H1 (cell line): Measurements from ENCODE around the gene ATAD5. TPM values are rescaled to one million over a fixed set of nuclear protein-coding genes. Genes with fewer than 3 reads are reported as not detected.

Experiments
- CTCF ChIA-PET: fragments of 300-600 bp; sonication (Branson Sonifier 250); formaldehyde crosslinking; loops from one replicate; lab custom pipeline; 2021; ENCODE audit not compliant: partially characterized antibody; lab: Charles Lee
- POLR2A ChIA-PET: fragments of 300-600 bp; sonication (Branson Sonifier 250); formaldehyde crosslinking; loops from one replicate; lab custom pipeline; 2021; ENCODE audit warnings: inconsistent platforms; ENCODE audit not compliant: partially characterized antibody; lab: Charles Lee
- DNase-seq, 2 experiments: peaks; one replicate each; pipeline versions ENCODE4 v3.0.0 to v3.0.0-alpha.2; 2010 to 2022; ENCODE audit warnings: low spot score in 2 of 2, low read depth in 1 of 2, mixed read lengths in 1 of 2
- FAIRE-seq: peaks from 2 replicates; lab custom pipeline; 2011; peaks lifted over from hg19 to GRCh38; lab: Jason Lieb, UNC
- H2AFZ ChIP-seq: 2 replicates; pipeline ENCODE4 v1.8.1; 2012; ENCODE audit warnings: low read length, inconsistent platforms
- H2AK5ac ChIP-seq: 2 replicates; pipeline ENCODE4 v1.6.1; 2013; ENCODE audit warnings: low read depth, low read length
- H2BK120ac ChIP-seq: replicated peaks from 2 replicates; pipeline ENCODE3; 2013; ENCODE audit warnings: low read depth, low read length, inconsistent platforms
- H2BK12ac ChIP-seq: 2 replicates; pipeline ENCODE4 v1.6.1; 2013; ENCODE audit warnings: low read depth, low read length
- H2BK15ac ChIP-seq: 2 replicates; pipeline ENCODE4 v1.6.1; 2013; ENCODE audit warnings: low read length
- H2BK20ac ChIP-seq: 2 replicates; pipeline ENCODE4 v1.6.1; 2013; ENCODE audit warnings: low read length
- H2BK5ac ChIP-seq: 2 replicates; pipeline ENCODE4 v1.6.1; 2013; ENCODE audit warnings: low read depth, low read length
- H3K14ac ChIP-seq: 2 replicates; pipeline ENCODE4 v1.6.1; 2013; ENCODE audit warnings: inconsistent platforms; ENCODE audit not compliant: insufficient read length
- H3K18ac ChIP-seq: 2 replicates; pipeline ENCODE4 v1.6.1; 2013; ENCODE audit warnings: low read length; ENCODE audit errors: extremely low read depth
- H3K23ac ChIP-seq: 2 replicates; pipeline ENCODE4 v1.6.1; 2013; ENCODE audit warnings: inconsistent platforms; ENCODE audit not compliant: insufficient read length
- H3K23me2 ChIP-seq: 2 replicates; pipeline ENCODE4 v1.6.1; 2013; ENCODE audit warnings: low read depth, low read length
- H3K27ac ChIP-seq: 2 replicates; pipeline ENCODE4 v1.6.1; 2011; ENCODE audit warnings: low read depth, low read length, inconsistent platforms
- H3K27me3 ChIP-seq, 4 experiments: replicated peaks in 1 of 4; 1 replicate in 1 of 4; 2 replicates in 3 of 4; pipeline versions ENCODE4 v1.6.1 to v1.8.1; 2011 to 2013; ENCODE audit warnings: low read length in 3 of 4, mild to moderate bottlenecking in 3 of 4, inconsistent platforms in 2 of 4, mixed read lengths in 2 of 4, moderate library complexity in 1 of 4; ENCODE audit not compliant: control insufficient read depth in 3 of 4, insufficient read depth in 3 of 4; ENCODE audit errors: extremely low read depth in 1 of 4
- H3K36me3 ChIP-seq, 4 experiments: 2 replicates each; pipeline versions ENCODE4 v1.6.1 to v1.8.1; 2011 to 2013; ENCODE audit warnings: mild to moderate bottlenecking in 4 of 4, low read length in 3 of 4, moderate library complexity in 2 of 4, control low read depth in 1 of 4, inconsistent platforms in 1 of 4; ENCODE audit not compliant: insufficient read depth in 4 of 4, control insufficient read depth in 2 of 4
- H3K4ac ChIP-seq: replicated peaks from 2 replicates; pipeline ENCODE3; 2013; ENCODE audit warnings: low read length, low read depth, mixed read lengths, inconsistent platforms; ENCODE audit not compliant: insufficient read length
- H3K4me1 ChIP-seq, 4 experiments: replicated peaks in 1 of 4; 1 replicate in 1 of 4; 2 replicates in 3 of 4; pipeline versions ENCODE4 v1.6.1 to v1.8.1; 2011 to 2013; ENCODE audit warnings: low read length in 3 of 4, inconsistent platforms in 2 of 4, mixed read lengths in 1 of 4; ENCODE audit not compliant: insufficient read depth in 4 of 4, control insufficient read depth in 3 of 4
- H3K4me2 ChIP-seq, 2 experiments: 2 replicates each; pipeline versions ENCODE4 v1.6.1 to v1.8.1; 2011 to 2013; ENCODE audit warnings: low read depth in 2 of 2, low read length in 2 of 2, control low read depth in 1 of 2, inconsistent platforms in 1 of 2, mild to moderate bottlenecking in 1 of 2; ENCODE audit not compliant: insufficient read depth in 1 of 2
- H3K4me3 ChIP-seq, 4 experiments: fragments of 200-600, 300-600 bp in 1 of 4; sonication (generic), shearing (Covaris generic), sonication (Bioruptor Twin) in 1 of 4; 2 replicates each; pipeline versions ENCODE4 v1.5.1 to v1.8.1; 2011 to 2016; ENCODE audit warnings: low read length in 4 of 4, low read depth in 3 of 4, control low read depth in 2 of 4, inconsistent platforms in 2 of 4, mild to moderate bottlenecking in 2 of 4, mixed read lengths in 1 of 4, moderate library complexity in 1 of 4; ENCODE audit not compliant: insufficient read depth in 2 of 4; ENCODE audit errors: extremely low read depth in 1 of 4
- H3K56ac ChIP-seq: replicated peaks from 2 replicates; pipeline ENCODE3; 2013; ENCODE audit warnings: low read depth, mild to moderate bottlenecking, mixed read lengths, low read length, inconsistent platforms; ENCODE audit not compliant: insufficient read length
- H3K79me1 ChIP-seq: 2 replicates; pipeline ENCODE4 v1.6.1; 2013; ENCODE audit warnings: low read depth, low read length, control low read depth
- H3K79me2 ChIP-seq, 2 experiments: 2 replicates each; pipeline versions ENCODE4 v1.6.1 to v1.8.1; 2012 to 2013; ENCODE audit warnings: low read length in 2 of 2, mild to moderate bottlenecking in 2 of 2, inconsistent platforms in 1 of 2; ENCODE audit not compliant: insufficient read depth in 2 of 2, control insufficient read depth in 1 of 2
- H3K9ac ChIP-seq, 4 experiments: replicated peaks in 1 of 4; 1 replicate in 1 of 4; 2 replicates in 3 of 4; pipeline versions ENCODE4 v1.6.1 to v1.8.1; 2011 to 2013; ENCODE audit warnings: low read depth in 3 of 4, low read length in 3 of 4, control low read depth in 2 of 4, mild to moderate bottlenecking in 2 of 4, moderate library complexity in 2 of 4, inconsistent platforms in 1 of 4; ENCODE audit errors: extremely low read depth in 1 of 4
- H3K9me3 ChIP-seq, 2 experiments: 2 replicates each; pipeline versions ENCODE4 v1.6.1 to v1.8.1; 2012 to 2013; ENCODE audit warnings: mild to moderate bottlenecking in 2 of 2, moderate library complexity in 2 of 2, control low read depth in 1 of 2, inconsistent platforms in 1 of 2, low read depth in 1 of 2, low read length in 1 of 2, mixed read lengths in 1 of 2; ENCODE audit not compliant: insufficient read depth in 2 of 2
- H4K20me1 ChIP-seq, 2 experiments: replicated peaks in 1 of 2; 2 replicates each; pipeline versions ENCODE3 to v1.8.1; 2011 to 2013; ENCODE audit warnings: inconsistent platforms in 2 of 2, low read length in 2 of 2, mild to moderate bottlenecking in 1 of 2; ENCODE audit not compliant: insufficient read depth in 2 of 2, control insufficient read depth in 1 of 2
- H4K5ac ChIP-seq: 2 replicates; pipeline ENCODE4 v1.6.1; 2013; ENCODE audit warnings: low read length, low read depth, mixed read lengths, inconsistent platforms; ENCODE audit not compliant: insufficient read length
- H4K8ac ChIP-seq: 2 replicates; pipeline ENCODE4 v1.8.0; 2013; ENCODE audit warnings: mild to moderate bottlenecking, moderate library complexity, low read length, inconsistent platforms; ENCODE audit not compliant: insufficient read depth; ENCODE audit errors: extremely low read depth
- H4K91ac ChIP-seq: replicated peaks from 2 replicates; pipeline ENCODE3; 2013; ENCODE audit warnings: low read length, mixed read lengths, inconsistent platforms; ENCODE audit not compliant: insufficient read length
- ATF3 ChIP-seq: IDR thresholded peaks from 2 replicates; pipeline ENCODE4 v1.6.1; 2011; ENCODE audit warnings: low read depth, mild to moderate bottlenecking, low read length; ENCODE audit not compliant: insufficient read depth
- BCL11A ChIP-seq, 2 experiments: IDR thresholded peaks; one replicate each; pipeline ENCODE4 v1.6.1; 2011; ENCODE audit warnings: low read depth in 2 of 2, low read length in 2 of 2, mild to moderate bottlenecking in 2 of 2
- BRCA1 ChIP-seq: IDR thresholded peaks from 2 replicates; pipeline ENCODE4 v1.6.1; 2012; ENCODE audit warnings: low read depth, low read length, improper control_type of control experiment
- KDM1A ChIP-seq: fragments of 200-600, 300-600 bp; sonication (generic); IDR thresholded peaks from 2 replicates; pipeline ENCODE4 v1.7.1; 2016; ENCODE audit warnings: mild to moderate bottlenecking, low read length, borderline replicate concordance
- KDM4A ChIP-seq: IDR thresholded peaks from one replicate; pipeline ENCODE4 v1.7.1; 2012; ENCODE audit warnings: low read depth, mild to moderate bottlenecking, moderate library complexity, low read length, inconsistent platforms; ENCODE audit not compliant: severe bottlenecking
- PHF8 ChIP-seq: fragments of 200-600 bp; sonication (generic); conservative IDR thresholded peaks from 2 replicates; pipeline ENCODE4 v1.7.1; 2012; ENCODE audit warnings: low read depth, mild to moderate bottlenecking, inconsistent platforms, low read length, moderate library complexity
- POLR2AphosphoS5 ChIP-seq: IDR thresholded peaks from 2 replicates; pipeline ENCODE4 v1.6.1; 2011; ENCODE audit warnings: low read depth, low read length
- RAD21 ChIP-seq, 2 experiments: IDR thresholded peaks in 1 of 2; conservative IDR thresholded peaks in 1 of 2; 2 replicates each; pipeline ENCODE4 v1.6.1; 2011; ENCODE audit warnings: low read depth in 2 of 2, low read length in 2 of 2, improper control_type of control experiment in 1 of 2, inconsistent platforms in 1 of 2, mild to moderate bottlenecking in 1 of 2, moderate library complexity in 1 of 2
- RFX5 ChIP-seq: IDR thresholded peaks from 2 replicates; pipeline ENCODE4 v1.6.1; 2011; ENCODE audit warnings: low read depth, low read length, improper control_type of control experiment, borderline replicate concordance
- RNF2 ChIP-seq: fragments of 200-900, 300-1000 bp; sonication (generic); IDR thresholded peaks from 2 replicates; pipeline ENCODE4 v1.7.1; 2016; ENCODE audit warnings: borderline replicate concordance, low read depth, mild to moderate bottlenecking, antibody characterized with exemption, low read length; ENCODE audit not compliant: poor library complexity, severe bottlenecking; ENCODE audit errors: missing control alignments
- SRF ChIP-seq: IDR thresholded peaks from 2 replicates; pipeline ENCODE4 v1.6.1; 2011; ENCODE audit warnings: mild to moderate bottlenecking, low read depth, low read length, moderate library complexity
- TAF1 ChIP-seq: IDR thresholded peaks from 2 replicates; pipeline ENCODE4 v1.6.1; 2011; ENCODE audit warnings: mild to moderate bottlenecking, low read depth, low read length
- ZNF274 ChIP-seq: IDR thresholded peaks from 2 replicates; pipeline ENCODE4 v1.7.0; 2012; ENCODE audit warnings: low read length, borderline replicate concordance; ENCODE audit errors: extremely low read depth
- WGBS, 2 experiments: shearing (Covaris generic) in 1 of 2; methylation state at CpG; one replicate each; pipeline versions ENCODE4 v1.1.6 to v1.1.7; 2013 to 2015; ENCODE audit warnings: low lambda C conversion rate in 2 of 2, mixed read lengths in 2 of 2, inconsistent platforms in 1 of 2, low coverage in 1 of 2, missing lambda C conversion rate in 1 of 2; ENCODE audit not compliant: insufficient replicate concordance in 2 of 2, insufficient coverage in 1 of 2, insufficient read length in 1 of 2; ENCODE audit errors: extremely low coverage in 1 of 2, missing lambda C conversion rate in 1 of 2; 5-methylcytosine and 5-hydroxymethylcytosine counted together
- polyA plus RNA-seq, 7 experiments: library from polyadenylated mRNA; depleted of rRNA in 3 of 7; stranded (reverse) in 5 of 7; unstranded in 2 of 7; fragments of >200 nt in 5 of 7; fragments of 200-250 nt in 2 of 7; gene quantifications; 1 replicate in 5 of 7; 2 replicates in 1 of 7; 4 replicates in 1 of 7; pipeline versions ENCODE4 v1.2.1 to v1.2.3, GENCODE V29; 2011 to 2013; ENCODE audit warnings: missing spikeins in 2 of 7, mixed read lengths in 2 of 7
- total RNA-seq: library from RNA; stranded (reverse); fragmentation: NEBNext Ultra II Directional; extraction: Animal tissue kit (Norgen Biotek cat#: 25700); gene quantifications from 2 replicates; pipeline ENCODE4 v1.2.1, GENCODE V29; 2021

Gene ATAD5
- total and polyA plus RNA-seq, 2 of the 8 experiments (the other 6 are each of a cell fraction or from before 2014, with no cell fraction given) = 3.5 to 30.0 TPM

DNA sequence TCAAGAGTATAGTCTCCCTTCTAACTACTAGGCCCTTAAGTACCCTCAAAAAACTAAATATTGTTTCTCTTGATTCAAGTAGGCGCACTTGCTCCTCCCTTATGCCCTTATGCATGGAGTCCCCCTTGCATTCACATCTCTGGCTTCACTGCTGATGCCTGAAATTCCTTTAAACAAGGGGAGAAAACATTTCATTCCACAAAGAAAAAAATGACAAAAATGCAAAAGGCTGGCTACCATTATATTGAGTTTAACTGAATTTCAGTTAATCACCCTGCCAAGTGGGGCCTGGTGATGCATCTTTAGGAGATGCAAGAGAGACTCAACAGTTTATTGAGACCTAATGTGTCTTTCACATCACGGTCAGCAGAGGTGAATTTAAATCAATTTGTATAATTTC, 42.8 kb upstream of the ATAD5 start:
- Histone ChIP-seq H4K8ac (no peak overlapping the region), H3K18ac (no peak overlapping the region), H3K79me2 (no peaks in the 10 kb centered on the region), H3K23me2 (no peaks in the 10 kb centered on the region), H4K91ac (no peak overlapping the region), H2BK20ac (no peak overlapping the region), H3K79me1 (no peaks in the 10 kb centered on the region), H3K23ac (no peak overlapping the region), H3K36me3 (peaks cover 2 to 79% (median 19%) of the 10 kb centered on the region in 4 experiments; a peak in 4 of 8 replicates), H2AK5ac (no peak overlapping the region), H3K4ac (no peak overlapping the region), H3K27ac (no peak overlapping the region), H3K27me3 (no peaks in the 10 kb centered on the region), H2BK12ac (no peak overlapping the region), H2BK5ac (no peak overlapping the region), H2BK120ac (no peak overlapping the region), H2AFZ (no peak overlapping the region), H4K20me1 (no peaks in the 10 kb centered on the region), H3K14ac (no peak overlapping the region), H3K9me3 (no peaks in the 10 kb centered on the region), H3K4me2 (no peak overlapping the region), H3K9ac (no peak overlapping the region), H4K5ac (no peak overlapping the region), H3K4me3 (no peak overlapping the region), H3K56ac (no peak overlapping the region), H3K4me1 (no peaks in the 10 kb centered on the region), H2BK15ac (no peak overlapping the region)
- POLR2A ChIA-PET = interaction anchor here (3.0 kb wide), 1 partner anchor 10 kb away, joined by 13 read pairs; no protein-coding TSS in a partner anchor
- CTCF ChIA-PET = no interaction called here
- DNase-seq (no peak), FAIRE-seq (no peak)
- 95% methylated on average over 2 of the region's 2 CpGs; no CpG with 5 or more reads in 1 of the 2 experiments for WGBS, 2 experiments
- TF ChIP-seq TAF1 (no peak), RNF2 (no peak), ATF3 (no peak), BRCA1 (no peak), RAD21 (IDR thresholded peaks at IDR 0.05 in 1 of 2, conservative IDR thresholded peaks at IDR 0.05 in 1 of 2; ENCODE audit: low read depth in 2 of 2, low read length in 2 of 2) (no peak), PHF8 (no peak), KDM1A (no peak), BCL11A (IDR thresholded peaks at IDR 0.05; ENCODE audit: low read depth in 2 of 2, low read length in 2 of 2) (no peak), SRF (no peak), POLR2AphosphoS5 (no peak), KDM4A (no peak), RFX5 (no peak), ZNF274 (no peak)
